OCI-LY1 (cell line): ENCODE data around the gene COQ5.

Source experiments
- H2AFZ ChIP-seq: fragments of 200-600 bp; sonication (generic), shearing (Covaris generic); 2 replicates; pipeline ENCODE4 v1.6.0; 2014; ENCODE audit warnings: antibody characterized with exemption, mild to moderate bottlenecking, low read length
- H3F3A ChIP-seq: fragments of 200-600 bp; sonication (generic), shearing (Covaris generic); 2 replicates; pipeline ENCODE4 v1.6.0; 2014; ENCODE audit warnings: mild to moderate bottlenecking, antibody characterized with exemption, low read length, moderate library complexity; ENCODE audit not compliant: insufficient read depth
- H3K27ac ChIP-seq: fragments of 200-600 bp; sonication (generic); 2 replicates; pipeline ENCODE4 v1.5.1; 2014; ENCODE audit warnings: low read length, mixed run types, mild to moderate bottlenecking, low read depth; ENCODE audit not compliant: poor library complexity, severe bottlenecking
- H3K27me3 ChIP-seq: fragments of 200-600 bp; sonication (generic); 2 replicates; pipeline ENCODE4 v1.6.0; 2014; ENCODE audit warnings: antibody characterized with exemption, mild to moderate bottlenecking, low read length, moderate library complexity; ENCODE audit not compliant: insufficient read depth
- H3K36me3 ChIP-seq: fragments of 200-600 bp; sonication (generic); 2 replicates; pipeline ENCODE4 v1.6.1; 2014; ENCODE audit warnings: mild to moderate bottlenecking, antibody characterized with exemption, low read length, moderate library complexity, mixed read lengths; ENCODE audit not compliant: insufficient read depth
- H3K4me1 ChIP-seq: fragments of 200-600 bp; sonication (generic); 2 replicates; pipeline ENCODE4 v1.5.1; 2014; ENCODE audit warnings: mild to moderate bottlenecking, low read length, moderate library complexity; ENCODE audit not compliant: insufficient read depth, severe bottlenecking
- H3K4me2 ChIP-seq: fragments of 200-600 bp; sonication (generic), shearing (Covaris generic); 2 replicates; pipeline ENCODE4 v1.6.1; 2014; ENCODE audit warnings: low read length
- H3K4me3 ChIP-seq: fragments of 200-600 bp; sonication (generic); 2 replicates; pipeline ENCODE4 v1.5.1; 2014; ENCODE audit warnings: low read length, low read depth, mild to moderate bottlenecking, mixed read lengths; ENCODE audit not compliant: poor library complexity, severe bottlenecking
- H3K79me2 ChIP-seq: fragments of 200-600 bp; shearing (Covaris generic); 2 replicates; pipeline ENCODE4 v1.6.1; 2016; ENCODE audit warnings: mixed run types, low read length, mixed read lengths; ENCODE audit not compliant: insufficient read depth
- H3K9ac ChIP-seq: fragments of 200-600 bp; sonication (generic), shearing (Covaris generic); 2 replicates; pipeline ENCODE4 v1.6.1; 2014; ENCODE audit warnings: mild to moderate bottlenecking, low read length, mixed read lengths
- H3K9me2 ChIP-seq: fragments of 200-600 bp; sonication (generic), shearing (Covaris generic); 2 replicates; pipeline ENCODE4 v1.6.1; 2014; ENCODE audit warnings: low read depth, mild to moderate bottlenecking, low read length, mixed read lengths
- H3K9me3 ChIP-seq: fragments of 200-600 bp; shearing (Covaris generic); 2 replicates; pipeline ENCODE4 v1.6.1; 2014; ENCODE audit warnings: low read length, mixed read lengths
- H4K20me1 ChIP-seq: fragments of 200-600 bp; sonication (generic), shearing (Covaris generic); 2 replicates; pipeline ENCODE4 v1.6.0; 2016; ENCODE audit warnings: mild to moderate bottlenecking, low read length; ENCODE audit not compliant: insufficient read depth
- EZH2 ChIP-seq: fragments of 200-600 bp; sonication (generic), shearing (Covaris generic); IDR thresholded peaks from 2 replicates; pipeline ENCODE4 v1.8.0; 2017; ENCODE audit warnings: borderline replicate concordance, mixed run types, mild to moderate bottlenecking, antibody characterized with exemption, low read length, moderate library complexity, mixed read lengths
- TF ChIP-seq, protein P1 (sequence below): fragments of 200-600 bp; sonication (generic), shearing (Covaris generic); IDR thresholded peaks from 2 replicates; pipeline ENCODE4 v1.5.1; 2017; ENCODE audit warnings: mild to moderate bottlenecking, antibody characterized with exemption, low read length, moderate library complexity, mixed read lengths

Gene COQ5, protein sequence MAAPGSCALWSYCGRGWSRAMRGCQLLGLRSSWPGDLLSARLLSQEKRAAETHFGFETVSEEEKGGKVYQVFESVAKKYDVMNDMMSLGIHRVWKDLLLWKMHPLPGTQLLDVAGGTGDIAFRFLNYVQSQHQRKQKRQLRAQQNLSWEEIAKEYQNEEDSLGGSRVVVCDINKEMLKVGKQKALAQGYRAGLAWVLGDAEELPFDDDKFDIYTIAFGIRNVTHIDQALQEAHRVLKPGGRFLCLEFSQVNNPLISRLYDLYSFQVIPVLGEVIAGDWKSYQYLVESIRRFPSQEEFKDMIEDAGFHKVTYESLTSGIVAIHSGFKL

GRCh38 chr12:120528861-120529525 is at the start of gene COQ5:
TSS of gene COQ5 (minus strand) at chr12:120529158. CDS start at chr12:120529141, 17 bp downstream.
- Histone ChIP-seq H2AFZ (peak within 1 kb of the TSS; percentile 99), H3K27me3 (no peaks in the 10 kb centered on the region), H3K36me3 (no peaks in the 10 kb centered on the region), H3K9me3 (no peaks in the 10 kb centered on the region), H3K4me3 (peak within 1 kb of the TSS; percentile 93), H3K4me1 (peaks cover 29% of the 10 kb centered on the region), H3K27ac (peak within 1 kb of the TSS; percentile 81), H3F3A (0 out of 2 replicates have a peak, but pooled peaks cover 10% of the 10 kb centered on the region), H4K20me1 (no peaks in the 10 kb centered on the region), H3K4me2 (peak within 1 kb of the TSS; percentile 100), H3K9me2 (no peaks in the 10 kb centered on the region), H3K9ac (peak within 1 kb of the TSS; percentile 88), H3K79me2 (no peaks in the 10 kb centered on the region)
- TF ChIP-seq EZH2 = no peak
- TF ChIP-seq, protein P1, sequence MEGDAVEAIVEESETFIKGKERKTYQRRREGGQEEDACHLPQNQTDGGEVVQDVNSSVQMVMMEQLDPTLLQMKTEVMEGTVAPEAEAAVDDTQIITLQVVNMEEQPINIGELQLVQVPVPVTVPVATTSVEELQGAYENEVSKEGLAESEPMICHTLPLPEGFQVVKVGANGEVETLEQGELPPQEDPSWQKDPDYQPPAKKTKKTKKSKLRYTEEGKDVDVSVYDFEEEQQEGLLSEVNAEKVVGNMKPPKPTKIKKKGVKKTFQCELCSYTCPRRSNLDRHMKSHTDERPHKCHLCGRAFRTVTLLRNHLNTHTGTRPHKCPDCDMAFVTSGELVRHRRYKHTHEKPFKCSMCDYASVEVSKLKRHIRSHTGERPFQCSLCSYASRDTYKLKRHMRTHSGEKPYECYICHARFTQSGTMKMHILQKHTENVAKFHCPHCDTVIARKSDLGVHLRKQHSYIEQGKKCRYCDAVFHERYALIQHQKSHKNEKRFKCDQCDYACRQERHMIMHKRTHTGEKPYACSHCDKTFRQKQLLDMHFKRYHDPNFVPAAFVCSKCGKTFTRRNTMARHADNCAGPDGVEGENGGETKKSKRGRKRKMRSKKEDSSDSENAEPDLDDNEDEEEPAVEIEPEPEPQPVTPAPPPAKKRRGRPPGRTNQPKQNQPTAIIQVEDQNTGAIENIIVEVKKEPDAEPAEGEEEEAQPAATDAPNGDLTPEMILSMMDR = no peak

GRCh38 chr12:120574106-120574505 is 45.1 kb upstream of the COQ5 start:
- H3F3A ChIP-seq = no peaks in the 10 kb centered on the region
- H3K9ac ChIP-seq = no peak overlapping the region
- no peaks in the 10 kb centered on the region for H3K4me1 ChIP-seq
- TF ChIP-seq, protein P1 = no peak
- no peak for TF ChIP-seq EZH2
- peaks cover 97% of the 10 kb centered on the region for H3K36me3 ChIP-seq
- no peaks in the 10 kb centered on the region for H3K9me2 ChIP-seq
- no peaks in the 10 kb centered on the region for H3K27me3 ChIP-seq
- H3K27ac ChIP-seq = no peak overlapping the region
- no peaks in the 10 kb centered on the region for H3K79me2 ChIP-seq
- H4K20me1 ChIP-seq = no peaks in the 10 kb centered on the region
- H3K4me2 ChIP-seq = no peak overlapping the region
- H3K4me3 ChIP-seq = no peak overlapping the region
- H2AFZ ChIP-seq = no peak overlapping the region
- no peaks in the 10 kb centered on the region for H3K9me3 ChIP-seq

DNA sequence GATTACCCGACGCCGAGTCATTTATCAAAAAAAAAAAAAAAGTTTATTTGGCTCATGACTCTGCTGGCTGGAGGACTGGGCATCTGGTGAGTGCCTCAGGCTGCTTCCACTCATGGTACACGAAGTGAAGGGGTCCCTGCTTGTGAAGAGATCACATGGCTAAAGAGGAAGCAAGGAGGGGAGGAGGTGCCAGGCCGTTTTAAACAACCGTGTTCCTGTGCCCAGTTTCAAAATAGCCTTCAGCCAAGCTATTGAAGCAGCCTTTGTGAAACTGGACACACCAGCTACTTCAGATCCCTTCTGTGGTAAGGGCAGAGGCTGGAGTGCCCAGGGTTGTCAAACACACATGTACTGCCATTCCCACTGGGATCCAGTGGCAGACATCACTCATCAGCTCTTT is 44.6 kb upstream of the COQ5 start:
- Histone ChIP-seq H2AFZ (no peak overlapping the region), H3F3A (no peaks in the 10 kb centered on the region), H3K27ac (no peak overlapping the region), H3K4me1 (no peaks in the 10 kb centered on the region), H3K9me2 (no peaks in the 10 kb centered on the region), H3K36me3 (peaks cover 97% of the 10 kb centered on the region), H3K9ac (no peak overlapping the region), H3K4me3 (no peak overlapping the region), H3K79me2 (no peaks in the 10 kb centered on the region), H4K20me1 (no peaks in the 10 kb centered on the region), H3K4me2 (no peak overlapping the region), H3K27me3 (no peaks in the 10 kb centered on the region), H3K9me3 (no peaks in the 10 kb centered on the region)
- no peak for TF ChIP-seq EZH2
- TF ChIP-seq, protein P1 = no peak
